RWPE2 (cell line): Measurements from ENCODE around the gene IRF2.

Experiments used
- ATAC-seq: fragments of 200-7000 bp; cut with Tn5 transposase; 3 replicates; pipeline ENCODE4 v1.9.1; 2021; ENCODE audit warnings: low read depth
- DNase-seq: peaks from one replicate; pipeline ENCODE4 v3.0.0-alpha.2; 2020; ENCODE audit warnings: low spot score
- H3K27ac ChIP-seq: fragments of 450-650 bp; 2 replicates; pipeline ENCODE4 v1.5.1; 2017; ENCODE audit warnings: mild to moderate bottlenecking; ENCODE audit not compliant: poor library complexity, severe bottlenecking
- H3K27me3 ChIP-seq: fragments of 250-450 bp; sonication (Bioruptor Pico); 2 replicates; pipeline ENCODE4 v1.5.1; 2021; ENCODE audit warnings: mild to moderate bottlenecking, moderate library complexity; ENCODE audit not compliant: insufficient read depth, poor library complexity, severe bottlenecking
- H3K36me3 ChIP-seq: fragments of 250-450 bp; sonication (Bioruptor Pico); 2 replicates; pipeline ENCODE4 v1.5.1; 2020; ENCODE audit warnings: low read depth, mild to moderate bottlenecking, moderate library complexity
- H3K4me1 ChIP-seq: fragments of 250-450 bp; sonication (Bioruptor Pico); 2 replicates; pipeline ENCODE4 v1.5.1; 2021; ENCODE audit warnings: mild to moderate bottlenecking, moderate library complexity; ENCODE audit not compliant: insufficient read depth, poor library complexity, severe bottlenecking
- H3K4me3 ChIP-seq: fragments of 250-450 bp; sonication (Bioruptor Pico); 2 replicates; pipeline ENCODE4 v1.5.1; 2021; ENCODE audit warnings: mild to moderate bottlenecking, moderate library complexity; ENCODE audit not compliant: severe bottlenecking
- H3K9me3 ChIP-seq: fragments of 250-450 bp; sonication (Bioruptor Pico); 2 replicates; pipeline ENCODE4 v1.5.1; 2021; ENCODE audit warnings: mild to moderate bottlenecking, moderate library complexity; ENCODE audit not compliant: severe bottlenecking
- CTCF ChIP-seq: fragments of 450-650 bp; IDR thresholded peaks from one replicate; pipeline ENCODE4 v1.5.1; 2017; ENCODE audit warnings: mild to moderate bottlenecking, moderate library complexity; ENCODE audit not compliant: poor library complexity, severe bottlenecking

The IRF2 gene

GRCh38 chr4:184415071-184415470, 59.3 kb downstream of the IRF2 start:
- TF ChIP-seq CTCF, result no peak
- peaks cover 34% of the 10 kb centered on the region for H3K36me3 ChIP-seq
- no peaks in the 10 kb centered on the region for H3K9me3 ChIP-seq
- H3K27ac ChIP-seq, result peak overlapping the region; percentile 89
- no peak overlapping the region for H3K4me3 ChIP-seq
- H3K27me3 ChIP-seq, result no peaks in the 10 kb centered on the region
- peaks cover 36% of the 10 kb centered on the region for H3K4me1 ChIP-seq
- DNase-seq, result no peak
- ATAC-seq, result peak; percentile 59

- DNase-seq (no peak), ATAC-seq (no peak)
- Histone ChIP-seq H3K27me3 (no peaks in the 10 kb centered on the region), H3K27ac (no peak overlapping the region), H3K4me3 (no peak overlapping the region), H3K9me3 (no peaks in the 10 kb centered on the region), H3K4me1 (peaks cover 33% of the 10 kb centered on the region), H3K36me3 (peaks cover 30% of the 10 kb centered on the region)
- TF ChIP-seq CTCF, result no peak
Measured at GRCh38 chr4:184413261-184414046, 60.9 kb downstream of the IRF2 start.

GRCh38 chr4:184410748-184411147, 63.6 kb downstream of the IRF2 start:
- Histone ChIP-seq H3K9me3 (no peaks in the 10 kb centered on the region), H3K27me3 (no peaks in the 10 kb centered on the region), H3K36me3 (peaks cover 34% of the 10 kb centered on the region), H3K27ac (no peak overlapping the region), H3K4me1 (peaks cover 38% of the 10 kb centered on the region), H3K4me3 (no peak overlapping the region)
- ATAC-seq, result no peak
- DNase-seq, result no peak
- no peak for TF ChIP-seq CTCF

- H3K4me3 ChIP-seq, result no peak overlapping the region
- no peak for TF ChIP-seq CTCF
- no peaks in the 10 kb centered on the region for H3K9me3 ChIP-seq
- H3K27me3 ChIP-seq, result no peaks in the 10 kb centered on the region
- H3K4me1 ChIP-seq, result peaks cover 32% of the 10 kb centered on the region
- H3K27ac ChIP-seq, result no peak overlapping the region
- no peak for DNase-seq
- peaks cover 36% of the 10 kb centered on the region for H3K36me3 ChIP-seq
- ATAC-seq, result no peak
Measured at GRCh38 chr4:184409911-184410692, 64.2 kb downstream of the IRF2 start.
